Measurements from ENCODE around the gene PHLDA1. TPM values are rescaled to one million over a fixed set of nuclear protein-coding genes. Genes with fewer than 3 reads are reported as not detected.

PHLDA1 gene
- total RNA-seq, 1 donor from 2014 or later, result 23.6 TPM

DNA sequence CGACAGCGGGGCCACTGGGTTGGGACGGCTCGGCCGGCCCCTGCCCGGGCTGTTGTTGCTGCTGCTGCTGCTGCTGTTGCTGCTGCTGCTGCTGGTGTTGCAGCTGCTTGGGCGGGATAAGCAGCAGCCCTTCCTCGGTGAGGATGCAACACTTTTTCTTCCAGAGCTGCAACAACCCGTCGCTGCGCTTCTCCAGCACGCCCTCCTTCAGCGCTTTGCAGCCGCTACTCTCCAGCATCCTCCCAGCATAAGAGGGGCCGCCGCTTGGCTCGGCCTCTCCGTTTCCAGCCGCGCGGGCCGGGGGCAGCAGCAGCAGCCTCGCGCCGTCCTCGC, 529 bp downstream of the PHLDA1 start:
- Mint-ChIP-seq H3K4me1 (peaks cover 51% of the 10 kb centered on the region), H3K27ac (peak overlapping the region; percentile 91), H3K4me3 (peak overlapping the region; percentile 94), H3K36me3 (no peaks in the 10 kb centered on the region), H3K27me3 (ENCODE audit: low read depth) (no peaks in the 10 kb centered on the region), H3K9me3 (no peaks in the 10 kb centered on the region)
- TF ChIP-seq, protein P1, sequence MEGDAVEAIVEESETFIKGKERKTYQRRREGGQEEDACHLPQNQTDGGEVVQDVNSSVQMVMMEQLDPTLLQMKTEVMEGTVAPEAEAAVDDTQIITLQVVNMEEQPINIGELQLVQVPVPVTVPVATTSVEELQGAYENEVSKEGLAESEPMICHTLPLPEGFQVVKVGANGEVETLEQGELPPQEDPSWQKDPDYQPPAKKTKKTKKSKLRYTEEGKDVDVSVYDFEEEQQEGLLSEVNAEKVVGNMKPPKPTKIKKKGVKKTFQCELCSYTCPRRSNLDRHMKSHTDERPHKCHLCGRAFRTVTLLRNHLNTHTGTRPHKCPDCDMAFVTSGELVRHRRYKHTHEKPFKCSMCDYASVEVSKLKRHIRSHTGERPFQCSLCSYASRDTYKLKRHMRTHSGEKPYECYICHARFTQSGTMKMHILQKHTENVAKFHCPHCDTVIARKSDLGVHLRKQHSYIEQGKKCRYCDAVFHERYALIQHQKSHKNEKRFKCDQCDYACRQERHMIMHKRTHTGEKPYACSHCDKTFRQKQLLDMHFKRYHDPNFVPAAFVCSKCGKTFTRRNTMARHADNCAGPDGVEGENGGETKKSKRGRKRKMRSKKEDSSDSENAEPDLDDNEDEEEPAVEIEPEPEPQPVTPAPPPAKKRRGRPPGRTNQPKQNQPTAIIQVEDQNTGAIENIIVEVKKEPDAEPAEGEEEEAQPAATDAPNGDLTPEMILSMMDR (IDR thresholded peaks at IDR 0.05; ENCODE audit: unreplicated experiment), result no peak
- DNase-seq (ENCODE audit: low spot score in 2 of 2, unreplicated experiment in 2 of 2), result no peak

- H3K4me3 Mint-ChIP-seq, result peak overlapping the region; percentile 94
- peak in 1 of 2 experiments; percentile 51 for DNase-seq (ENCODE audit: low spot score in 2 of 2, unreplicated experiment in 2 of 2)
- H3K9me3 Mint-ChIP-seq, result no peaks in the 10 kb centered on the region
- H3K4me1 Mint-ChIP-seq, result peaks cover 53% of the 10 kb centered on the region
- TF ChIP-seq, protein P1 (IDR thresholded peaks at IDR 0.05; ENCODE audit: unreplicated experiment), result no peak
- H3K36me3 Mint-ChIP-seq, result no peaks in the 10 kb centered on the region
- H3K27ac Mint-ChIP-seq, result peak overlapping the region; percentile 91
- H3K27me3 Mint-ChIP-seq (ENCODE audit: low read depth), result no peaks in the 10 kb centered on the region
Measured at GRCh38 chr12:76030341-76031080, 1.1 kb downstream of the PHLDA1 start.

DNA sequence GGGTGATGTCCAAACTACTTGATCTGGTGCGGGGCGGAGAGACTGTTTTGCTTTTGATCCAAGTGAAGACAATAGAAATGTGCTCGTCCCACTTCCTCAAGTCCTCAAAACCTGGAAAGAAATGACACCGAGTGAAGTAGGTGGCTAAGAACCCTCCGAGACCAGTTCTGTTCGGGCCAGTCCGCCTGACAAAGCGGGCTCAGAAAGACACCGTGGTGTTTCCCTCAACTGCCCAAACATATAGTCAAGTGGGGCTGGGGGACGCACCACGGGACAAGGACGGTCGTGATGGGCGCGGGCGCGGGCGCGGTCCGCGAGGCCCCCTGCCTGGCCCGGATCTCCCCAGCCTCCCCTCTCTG, 1.6 kb downstream of the PHLDA1 start:
- H3K36me3 Mint-ChIP-seq, result no peaks in the 10 kb centered on the region
- peak in 1 of 2 experiments; percentile 49 for DNase-seq (ENCODE audit: low spot score in 2 of 2, unreplicated experiment in 2 of 2)
- H3K4me3 Mint-ChIP-seq, result peak overlapping the region; percentile 94
- peaks cover 53% of the 10 kb centered on the region for H3K4me1 Mint-ChIP-seq
- TF ChIP-seq, protein P1 (IDR thresholded peaks at IDR 0.05; ENCODE audit: unreplicated experiment), result no peak
- no peaks in the 10 kb centered on the region for H3K27me3 Mint-ChIP-seq (ENCODE audit: low read depth)
- peak overlapping the region; percentile 91 for H3K27ac Mint-ChIP-seq
- H3K9me3 Mint-ChIP-seq, result no peaks in the 10 kb centered on the region

- Mint-ChIP-seq H3K9me3 (no peaks in the 10 kb centered on the region), H3K4me3 (peak overlapping the region; percentile 94), H3K27ac (peak overlapping the region; percentile 72), H3K27me3 (ENCODE audit: low read depth) (no peaks in the 10 kb centered on the region), H3K36me3 (no peaks in the 10 kb centered on the region), H3K4me1 (peaks cover 44% of the 10 kb centered on the region)
- DNase-seq (ENCODE audit: low spot score in 2 of 2, unreplicated experiment in 2 of 2), result no peak
- TF ChIP-seq, protein P1 (IDR thresholded peaks at IDR 0.05; ENCODE audit: unreplicated experiment), result no peak
Measured at GRCh38 chr12:76028571-76029277, 2.9 kb downstream of the PHLDA1 start.

DNA sequence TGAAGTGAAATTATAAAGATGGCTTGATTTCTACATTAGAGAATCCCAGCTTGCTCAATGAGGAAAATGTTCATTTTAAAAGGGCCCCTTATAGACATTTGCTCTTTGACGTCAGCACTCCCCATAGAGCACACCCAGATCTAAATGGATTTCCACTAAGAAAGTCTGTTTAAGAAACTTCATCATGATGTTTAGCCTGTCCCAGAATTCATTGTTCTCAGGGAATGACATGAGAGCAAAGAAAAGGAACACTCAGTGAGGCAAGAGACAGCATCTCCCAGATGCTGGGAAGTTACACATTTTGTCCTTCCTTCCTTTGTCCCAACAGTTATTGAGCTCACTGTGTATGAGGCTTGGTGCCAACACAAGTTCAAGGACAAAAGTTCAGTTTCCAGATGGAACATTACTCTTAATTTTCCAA, 4.9 kb downstream of the PHLDA1 start:
- H3K4me1 Mint-ChIP-seq, result peaks cover 30% of the 10 kb centered on the region
- H3K36me3 Mint-ChIP-seq, result no peaks in the 10 kb centered on the region
- no peaks in the 10 kb centered on the region for H3K27me3 Mint-ChIP-seq (ENCODE audit: low read depth)
- H3K27ac Mint-ChIP-seq, result peak overlapping the region; percentile 71
- H3K9me3 Mint-ChIP-seq, result no peaks in the 10 kb centered on the region
- H3K4me3 Mint-ChIP-seq, result no peak overlapping the region
- DNase-seq (ENCODE audit: low spot score in 2 of 2, unreplicated experiment in 2 of 2), result no peak
- TF ChIP-seq, protein P1 (IDR thresholded peaks at IDR 0.05; ENCODE audit: unreplicated experiment), result no peak

Measured in mesothelial cell of epicardium (in vitro differentiated cells).